RWPE2 (cell line): ENCODE results near the gene TEPSIN.

Experiments
- ATAC-seq: fragments of 200-7000 bp; cut with Tn5 transposase; 3 replicates; pipeline ENCODE4 v1.9.1; 2021; ENCODE audit warnings: low read depth
- DNase-seq: peaks from one replicate; pipeline ENCODE4 v3.0.0-alpha.2; 2020; ENCODE audit warnings: low spot score
- H3K27ac ChIP-seq: fragments of 450-650 bp; 2 replicates; pipeline ENCODE4 v1.5.1; 2017; ENCODE audit warnings: mild to moderate bottlenecking; ENCODE audit not compliant: poor library complexity, severe bottlenecking
- H3K27me3 ChIP-seq: fragments of 250-450 bp; sonication (Bioruptor Pico); 2 replicates; pipeline ENCODE4 v1.5.1; 2021; ENCODE audit warnings: mild to moderate bottlenecking, moderate library complexity; ENCODE audit not compliant: insufficient read depth, poor library complexity, severe bottlenecking
- H3K36me3 ChIP-seq: fragments of 250-450 bp; sonication (Bioruptor Pico); 2 replicates; pipeline ENCODE4 v1.5.1; 2020; ENCODE audit warnings: low read depth, mild to moderate bottlenecking, moderate library complexity
- H3K4me1 ChIP-seq: fragments of 250-450 bp; sonication (Bioruptor Pico); 2 replicates; pipeline ENCODE4 v1.5.1; 2021; ENCODE audit warnings: mild to moderate bottlenecking, moderate library complexity; ENCODE audit not compliant: insufficient read depth, poor library complexity, severe bottlenecking
- H3K4me3 ChIP-seq: fragments of 250-450 bp; sonication (Bioruptor Pico); 2 replicates; pipeline ENCODE4 v1.5.1; 2021; ENCODE audit warnings: mild to moderate bottlenecking, moderate library complexity; ENCODE audit not compliant: severe bottlenecking
- H3K9me3 ChIP-seq: fragments of 250-450 bp; sonication (Bioruptor Pico); 2 replicates; pipeline ENCODE4 v1.5.1; 2021; ENCODE audit warnings: mild to moderate bottlenecking, moderate library complexity; ENCODE audit not compliant: severe bottlenecking
- TF ChIP-seq, protein P1 (sequence below): fragments of 450-650 bp; IDR thresholded peaks from one replicate; pipeline ENCODE4 v1.5.1; 2017; ENCODE audit warnings: mild to moderate bottlenecking, moderate library complexity; ENCODE audit not compliant: poor library complexity, severe bottlenecking

Gene TEPSIN

DNA sequence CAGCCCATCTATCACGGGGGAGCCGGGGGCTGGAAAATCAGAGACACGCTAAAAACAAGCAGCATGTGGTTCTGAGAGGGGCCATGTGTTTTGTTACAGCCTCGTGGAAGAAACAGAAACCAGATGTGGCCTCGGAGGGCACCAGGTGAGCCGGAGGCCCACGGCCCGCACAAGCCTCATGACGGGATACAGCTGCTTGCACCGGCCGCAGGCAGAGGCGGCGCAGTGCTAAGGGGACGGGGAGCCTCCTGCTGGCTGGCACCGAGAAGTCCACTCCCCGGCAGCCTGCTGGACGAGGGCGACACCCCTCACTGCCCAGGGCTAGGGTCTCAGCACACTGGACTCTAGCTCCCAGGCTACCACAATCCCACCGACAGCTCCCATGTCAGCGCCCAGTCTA lies 19.4 kb upstream of the TEPSIN start:
- H3K27me3 ChIP-seq: no peaks in the 10 kb centered on the region
- peaks cover 16% of the 10 kb centered on the region for H3K36me3 ChIP-seq
- no peaks in the 10 kb centered on the region for H3K9me3 ChIP-seq
- ATAC-seq (no peak), DNase-seq (no peak)
- no peak overlapping the region for H3K27ac ChIP-seq
- H3K4me3 ChIP-seq: no peak overlapping the region
- TF ChIP-seq, protein P1, sequence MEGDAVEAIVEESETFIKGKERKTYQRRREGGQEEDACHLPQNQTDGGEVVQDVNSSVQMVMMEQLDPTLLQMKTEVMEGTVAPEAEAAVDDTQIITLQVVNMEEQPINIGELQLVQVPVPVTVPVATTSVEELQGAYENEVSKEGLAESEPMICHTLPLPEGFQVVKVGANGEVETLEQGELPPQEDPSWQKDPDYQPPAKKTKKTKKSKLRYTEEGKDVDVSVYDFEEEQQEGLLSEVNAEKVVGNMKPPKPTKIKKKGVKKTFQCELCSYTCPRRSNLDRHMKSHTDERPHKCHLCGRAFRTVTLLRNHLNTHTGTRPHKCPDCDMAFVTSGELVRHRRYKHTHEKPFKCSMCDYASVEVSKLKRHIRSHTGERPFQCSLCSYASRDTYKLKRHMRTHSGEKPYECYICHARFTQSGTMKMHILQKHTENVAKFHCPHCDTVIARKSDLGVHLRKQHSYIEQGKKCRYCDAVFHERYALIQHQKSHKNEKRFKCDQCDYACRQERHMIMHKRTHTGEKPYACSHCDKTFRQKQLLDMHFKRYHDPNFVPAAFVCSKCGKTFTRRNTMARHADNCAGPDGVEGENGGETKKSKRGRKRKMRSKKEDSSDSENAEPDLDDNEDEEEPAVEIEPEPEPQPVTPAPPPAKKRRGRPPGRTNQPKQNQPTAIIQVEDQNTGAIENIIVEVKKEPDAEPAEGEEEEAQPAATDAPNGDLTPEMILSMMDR: no peak
- H3K4me1 ChIP-seq: peaks cover 7% of the 10 kb centered on the region

DNA sequence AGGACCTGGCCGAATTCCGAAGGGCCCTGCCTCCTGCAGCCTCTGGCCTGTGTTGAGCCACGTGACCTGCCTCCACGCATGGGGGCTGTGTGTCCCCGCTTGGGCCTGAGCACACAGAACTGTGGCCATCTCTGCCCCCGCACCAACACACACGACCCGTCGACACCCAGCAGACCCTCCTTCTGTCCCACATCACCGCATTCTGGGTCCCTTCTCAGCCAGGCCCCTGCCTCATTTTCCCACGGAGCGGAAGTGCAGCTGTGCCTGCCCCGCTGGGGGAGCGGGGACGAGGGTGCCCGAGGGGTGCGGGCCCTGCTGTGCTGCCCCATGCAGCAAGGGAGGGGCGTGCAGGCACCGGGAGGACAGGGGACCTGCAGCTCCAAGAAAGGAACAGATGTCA lies 18.7 kb upstream of the TEPSIN start:
- Histone ChIP-seq H3K4me3 (no peak overlapping the region), H3K9me3 (no peaks in the 10 kb centered on the region), H3K27ac (no peak overlapping the region), H3K27me3 (no peaks in the 10 kb centered on the region), H3K36me3 (peaks cover 18% of the 10 kb centered on the region), H3K4me1 (peaks cover 7% of the 10 kb centered on the region)
- ATAC-seq (no peak), DNase-seq (no peak)
- TF ChIP-seq, protein P1: no peak

DNA sequence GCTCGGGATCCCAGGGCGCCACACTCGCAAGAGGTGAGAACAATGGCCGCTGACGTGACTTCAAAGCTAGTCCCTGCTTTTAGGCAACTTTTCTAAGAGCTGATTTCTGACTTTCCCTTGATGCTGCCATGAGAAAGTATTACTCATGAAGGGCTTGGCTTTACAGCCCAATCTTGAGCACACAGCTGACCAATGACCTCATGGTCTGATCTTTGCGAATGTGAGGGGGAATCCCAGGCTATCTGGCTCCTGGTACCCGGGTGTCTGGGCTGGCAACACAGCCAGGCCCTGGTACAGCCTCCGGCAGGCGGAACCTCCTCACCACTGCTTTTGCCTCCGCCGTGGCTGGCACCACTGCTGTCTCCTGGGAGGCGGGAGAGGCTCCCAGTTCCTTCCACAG lies 17.8 kb upstream of the TEPSIN start:
- Histone ChIP-seq H3K36me3 (peaks cover 24% of the 10 kb centered on the region), H3K27ac (no peak overlapping the region), H3K9me3 (no peaks in the 10 kb centered on the region), H3K4me3 (no peak overlapping the region), H3K27me3 (no peaks in the 10 kb centered on the region), H3K4me1 (peaks cover 7% of the 10 kb centered on the region)
- no peak for ATAC-seq
- TF ChIP-seq, protein P1: no peak
- no peak for DNase-seq

DNA sequence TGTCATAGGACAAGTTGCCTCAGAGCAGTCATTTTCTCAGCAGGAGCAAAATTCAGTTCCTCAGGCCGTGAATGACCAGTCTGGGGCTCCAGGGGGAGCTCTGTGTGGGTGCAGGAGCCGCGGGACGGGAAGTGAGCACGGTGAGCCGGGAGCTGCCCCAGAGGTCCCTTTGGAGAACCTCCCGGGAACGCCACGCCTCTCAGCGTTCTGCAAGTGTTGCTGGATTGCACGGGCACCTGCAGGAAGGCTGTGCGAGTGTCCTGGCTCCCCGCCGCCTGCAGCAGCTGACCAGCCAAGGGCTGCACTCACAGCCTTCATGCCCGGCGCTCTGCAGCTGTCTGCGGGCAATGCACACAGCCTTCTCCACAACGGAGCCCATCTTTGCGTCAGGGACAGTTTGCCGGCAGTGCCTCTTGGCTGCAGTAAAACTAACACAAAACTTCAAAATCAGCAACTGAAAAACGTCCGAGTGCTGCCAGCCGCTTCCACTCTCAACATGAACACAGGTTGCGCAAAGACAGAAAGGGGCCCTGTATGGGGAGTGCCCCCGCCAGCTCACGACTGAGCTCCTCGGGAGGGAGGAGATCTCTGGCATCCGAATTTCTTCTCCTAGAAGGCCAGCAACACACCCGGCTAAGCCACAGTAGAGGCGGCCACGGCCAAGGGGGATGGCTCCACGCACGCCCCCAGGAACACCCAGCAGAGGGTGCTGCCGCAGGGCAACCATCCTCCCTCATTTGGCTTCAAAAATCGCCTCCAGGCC lies 16.3 kb upstream of the TEPSIN start:
- Histone ChIP-seq H3K4me1 (peaks cover 7% of the 10 kb centered on the region), H3K36me3 (peaks cover 25% of the 10 kb centered on the region), H3K9me3 (no peaks in the 10 kb centered on the region), H3K27ac (peak overlapping the region; percentile 12), H3K27me3 (no peaks in the 10 kb centered on the region), H3K4me3 (no peak overlapping the region)
- ATAC-seq (peak; percentile 93), DNase-seq (peak; percentile 95)
- TF ChIP-seq, protein P1: peak; percentile 85
